DMS153 treated with DMSO at 0.1 percent for 48 hours (cell line): ENCODE data around the gene CACNB2.

Experiments
- DNase-seq: peaks from one replicate; lab custom pipeline; 2025; ENCODE audit not compliant: unreplicated experiment; lab: John Stamatoyannopoulos, UW

The CACNB2 gene

GRCh38 chr10:18381679-18382078 lies 241.5 kb downstream of the CACNB2 start:
- DNase-seq, result no peak

- DNase-seq, result no peak
These were observed 257.7 kb downstream of the CACNB2 start for GRCh38 chr10:18397906-18398305.

GRCh38 chr10:18399158-18399557 lies 258.9 kb downstream of the CACNB2 start:
- no peak for DNase-seq

GRCh38 chr10:18400201-18400905 lies 260.1 kb downstream of the CACNB2 start:
- DNase-seq, result no peak

- DNase-seq, result no peak
These were observed 260.7 kb downstream of the CACNB2 start for GRCh38 chr10:18400906-18401245.

- DNase-seq, result no peak
These were observed 261.4 kb downstream of the CACNB2 start for GRCh38 chr10:18401416-18402195.

- no peak for DNase-seq
These were observed 262.6 kb downstream of the CACNB2 start for GRCh38 chr10:18402853-18403252.

GRCh38 chr10:18404530-18404929 lies 264.3 kb downstream of the CACNB2 start:
- DNase-seq, result no peak

- DNase-seq, result no peak
These were observed 265.9 kb downstream of the CACNB2 start for GRCh38 chr10:18406136-18406535.

- DNase-seq, result no peak
These were observed 269.6 kb downstream of the CACNB2 start for GRCh38 chr10:18409599-18410397.

GRCh38 chr10:18414061-18414460 lies 273.8 kb downstream of the CACNB2 start:
- no peak for DNase-seq

GRCh38 chr10:18417950-18418527 lies 277.8 kb downstream of the CACNB2 start:
- no peak for DNase-seq

GRCh38 chr10:18418541-18419215 lies 278.5 kb downstream of the CACNB2 start:
- no peak for DNase-seq

GRCh38 chr10:18419945-18420344 lies 279.7 kb downstream of the CACNB2 start:
- DNase-seq, result no peak

GRCh38 chr10:18421726-18422293 lies 281.6 kb downstream of the CACNB2 start:
- DNase-seq, result no peak

GRCh38 chr10:18423058-18423637 lies 282.9 kb downstream of the CACNB2 start:
- no peak for DNase-seq

GRCh38 chr10:18424200-18424599 lies 284.0 kb downstream of the CACNB2 start:
- DNase-seq, result no peak

GRCh38 chr10:18429335-18429734 lies 289.1 kb downstream of the CACNB2 start:
- no peak for DNase-seq

GRCh38 chr10:18436902-18437301 lies 296.7 kb downstream of the CACNB2 start:
- DNase-seq, result no peak

GRCh38 chr10:18437486-18437885 lies 297.3 kb downstream of the CACNB2 start:
- DNase-seq, result no peak
